ENCODE data around the gene PIAS1. TPM values are rescaled to one million over a fixed set of nuclear protein-coding genes. Genes with fewer than 3 reads are reported as not detected.

PIAS1 gene
- total RNA-seq, 2 donors from 2014 or later = 31.3 to 42.7 TPM

- peaks cover 59% of the 10 kb centered on the region for H3K36me3 Mint-ChIP-seq (ENCODE audit: low read depth)
- no peak for ATAC-seq (replicated peaks)
- H3K4me1 Mint-ChIP-seq = peaks cover 24% of the 10 kb centered on the region
- H3K27me3 Mint-ChIP-seq = no peaks in the 10 kb centered on the region
- peaks cover 8% of the 10 kb centered on the region for H3K9me3 Mint-ChIP-seq
- no peak overlapping the region for H3K4me3 Mint-ChIP-seq
- no peak overlapping the region for H3K27ac Mint-ChIP-seq
Measured at GRCh38 chr15:68103603-68104002, 49.5 kb downstream of the PIAS1 start.

- Mint-ChIP-seq H3K27me3 (no peaks in the 10 kb centered on the region), H3K4me3 (no peak overlapping the region), H3K27ac (no peak overlapping the region), H3K4me1 (peaks cover 22% of the 10 kb centered on the region), H3K36me3 (ENCODE audit: low read depth) (peaks cover 35% of the 10 kb centered on the region), H3K9me3 (peaks cover 8% of the 10 kb centered on the region)
- no peak for ATAC-seq (replicated peaks)
Measured at GRCh38 chr15:68106656-68107055, 52.5 kb downstream of the PIAS1 start.

- H3K27ac Mint-ChIP-seq = no peak overlapping the region
- H3K27me3 Mint-ChIP-seq = no peaks in the 10 kb centered on the region
- peaks cover 25% of the 10 kb centered on the region for H3K4me1 Mint-ChIP-seq
- peaks cover 30% of the 10 kb centered on the region for H3K36me3 Mint-ChIP-seq (ENCODE audit: low read depth)
- H3K9me3 Mint-ChIP-seq = peaks cover 8% of the 10 kb centered on the region
- ATAC-seq (replicated peaks) = no peak
- H3K4me3 Mint-ChIP-seq = no peak overlapping the region
Measured at GRCh38 chr15:68107142-68107541, 53.0 kb downstream of the PIAS1 start.

- Mint-ChIP-seq H3K36me3 (ENCODE audit: low read depth) (peaks cover 6% of the 10 kb centered on the region), H3K27me3 (no peaks in the 10 kb centered on the region), H3K9me3 (peaks cover 3% of the 10 kb centered on the region), H3K4me3 (peak overlapping the region; percentile 5), H3K4me1 (peaks cover 53% of the 10 kb centered on the region), H3K27ac (no peak overlapping the region)
- peak; percentile 44 for ATAC-seq (replicated peaks)
Measured at GRCh38 chr15:68112706-68113105, 58.6 kb downstream of the PIAS1 start.

- H3K27ac Mint-ChIP-seq = peak overlapping the region; percentile 60
- peak overlapping the region; percentile 60 for H3K4me3 Mint-ChIP-seq
- no peak for ATAC-seq (replicated peaks)
- H3K27me3 Mint-ChIP-seq = no peaks in the 10 kb centered on the region
- H3K36me3 Mint-ChIP-seq (ENCODE audit: low read depth) = peaks cover 3% of the 10 kb centered on the region
- peaks cover 52% of the 10 kb centered on the region for H3K4me1 Mint-ChIP-seq
- peaks cover 2% of the 10 kb centered on the region for H3K9me3 Mint-ChIP-seq
Measured at GRCh38 chr15:68113273-68113672, 59.2 kb downstream of the PIAS1 start.

GRCh38 chr15:68113751-68114150 lies 59.6 kb downstream of the PIAS1 start:
- no peaks in the 10 kb centered on the region for H3K9me3 Mint-ChIP-seq
- no peaks in the 10 kb centered on the region for H3K27me3 Mint-ChIP-seq
- no peak for ATAC-seq (replicated peaks)
- H3K36me3 Mint-ChIP-seq (ENCODE audit: low read depth) = peaks cover 5% of the 10 kb centered on the region
- H3K4me3 Mint-ChIP-seq = peak overlapping the region; percentile 60
- peaks cover 52% of the 10 kb centered on the region for H3K4me1 Mint-ChIP-seq
- peak overlapping the region; percentile 60 for H3K27ac Mint-ChIP-seq

GRCh38 chr15:68114356-68114755 lies 60.2 kb downstream of the PIAS1 start:
- Mint-ChIP-seq H3K36me3 (ENCODE audit: low read depth) (peaks cover 6% of the 10 kb centered on the region), H3K9me3 (no peaks in the 10 kb centered on the region), H3K27ac (peak overlapping the region; percentile 60), H3K4me1 (peaks cover 47% of the 10 kb centered on the region), H3K4me3 (peak overlapping the region; percentile 60), H3K27me3 (no peaks in the 10 kb centered on the region)
- ATAC-seq (replicated peaks) = peak; percentile 31

GRCh38 chr15:68114840-68115239 lies 60.7 kb downstream of the PIAS1 start:
- Mint-ChIP-seq H3K4me3 (peak overlapping the region; percentile 60), H3K4me1 (peaks cover 46% of the 10 kb centered on the region), H3K27ac (peak overlapping the region; percentile 60), H3K36me3 (ENCODE audit: low read depth) (peaks cover 9% of the 10 kb centered on the region), H3K27me3 (no peaks in the 10 kb centered on the region), H3K9me3 (no peaks in the 10 kb centered on the region)
- no peak for ATAC-seq (replicated peaks)

GRCh38 chr15:68124700-68125099 lies 70.6 kb downstream of the PIAS1 start:
- Mint-ChIP-seq H3K4me1 (peaks cover 9% of the 10 kb centered on the region), H3K9me3 (no peaks in the 10 kb centered on the region), H3K27ac (no peak overlapping the region), H3K36me3 (ENCODE audit: low read depth) (peaks cover 56% of the 10 kb centered on the region), H3K4me3 (no peak overlapping the region), H3K27me3 (no peaks in the 10 kb centered on the region)
- no peak for ATAC-seq (replicated peaks)

GRCh38 chr15:68126396-68126795 lies 72.3 kb downstream of the PIAS1 start:
- Mint-ChIP-seq H3K27me3 (no peaks in the 10 kb centered on the region), H3K36me3 (ENCODE audit: low read depth) (peaks cover 40% of the 10 kb centered on the region), H3K4me3 (no peak overlapping the region), H3K9me3 (no peaks in the 10 kb centered on the region), H3K27ac (no peak overlapping the region), H3K4me1 (peaks cover 3% of the 10 kb centered on the region)
- no peak for ATAC-seq (replicated peaks)

GRCh38 chr15:68129072-68129471 lies 75.0 kb downstream of the PIAS1 start:
- no peak overlapping the region for H3K4me3 Mint-ChIP-seq
- H3K36me3 Mint-ChIP-seq (ENCODE audit: low read depth) = peaks cover 27% of the 10 kb centered on the region
- H3K9me3 Mint-ChIP-seq = no peaks in the 10 kb centered on the region
- H3K27ac Mint-ChIP-seq = no peak overlapping the region
- no peak for ATAC-seq (replicated peaks)
- H3K27me3 Mint-ChIP-seq = no peaks in the 10 kb centered on the region
- no peaks in the 10 kb centered on the region for H3K4me1 Mint-ChIP-seq

- Mint-ChIP-seq H3K9me3 (no peaks in the 10 kb centered on the region), H3K27ac (no peak overlapping the region), H3K27me3 (no peaks in the 10 kb centered on the region), H3K4me3 (no peak overlapping the region), H3K4me1 (no peaks in the 10 kb centered on the region), H3K36me3 (ENCODE audit: low read depth) (peaks cover 14% of the 10 kb centered on the region)
- no peak for ATAC-seq (replicated peaks)
Measured at GRCh38 chr15:68130851-68131250, 76.7 kb downstream of the PIAS1 start.

- H3K36me3 Mint-ChIP-seq (ENCODE audit: low read depth) = peaks cover 17% of the 10 kb centered on the region
- H3K27ac Mint-ChIP-seq = no peak overlapping the region
Measured at GRCh38 chr15:68137096-68137495, 83.0 kb downstream of the PIAS1 start.

GRCh38 chr15:68143129-68143528 lies 89.0 kb downstream of the PIAS1 start:
- H3K36me3 Mint-ChIP-seq (ENCODE audit: low read depth) = peaks cover 56% of the 10 kb centered on the region
- H3K27ac Mint-ChIP-seq = no peak overlapping the region
- peaks cover 13% of the 10 kb centered on the region for H3K4me1 Mint-ChIP-seq
- H3K27me3 Mint-ChIP-seq = no peaks in the 10 kb centered on the region
- no peak overlapping the region for H3K4me3 Mint-ChIP-seq
- ATAC-seq (replicated peaks) = no peak
- no peaks in the 10 kb centered on the region for H3K9me3 Mint-ChIP-seq

More at GRCh38 chr15:68137096-68137495, 83.0 kb downstream of the PIAS1 start:
- no peaks in the 10 kb centered on the region for H3K27me3 Mint-ChIP-seq
- H3K4me3 Mint-ChIP-seq = no peak overlapping the region
- H3K9me3 Mint-ChIP-seq = no peaks in the 10 kb centered on the region
- peaks cover 7% of the 10 kb centered on the region for H3K4me1 Mint-ChIP-seq
- ATAC-seq (replicated peaks) = no peak

GRCh38 chr15:68143785-68144184 lies 89.7 kb downstream of the PIAS1 start:
- Mint-ChIP-seq H3K4me3 (no peak overlapping the region), H3K36me3 (ENCODE audit: low read depth) (peaks cover 56% of the 10 kb centered on the region), H3K4me1 (peaks cover 13% of the 10 kb centered on the region), H3K27ac (no peak overlapping the region), H3K27me3 (no peaks in the 10 kb centered on the region), H3K9me3 (no peaks in the 10 kb centered on the region)
- ATAC-seq (replicated peaks) = no peak

- Mint-ChIP-seq H3K27ac (no peak overlapping the region), H3K9me3 (no peaks in the 10 kb centered on the region), H3K36me3 (ENCODE audit: low read depth) (peaks cover 65% of the 10 kb centered on the region), H3K4me3 (no peak overlapping the region), H3K4me1 (peaks cover 14% of the 10 kb centered on the region), H3K27me3 (no peaks in the 10 kb centered on the region)
- no peak for ATAC-seq (replicated peaks)
Measured at GRCh38 chr15:68145706-68146105, 91.6 kb downstream of the PIAS1 start.

All from activated T-helper 17 cell treated with anti-CD3 and anti-CD28 coated beads, Interleukin-2, amount 50 U/mL, for 72 hours (primary cell).